GM18519 (cell line): Measurements from ENCODE around the gene OGDH.
"Not testable (repeated sequence)": the region's sequence is repeated elsewhere in the genome, so short reads cannot be mapped to it uniquely, and the experiment has no call there.

ENCODE experiments used
- ATAC-seq: cut with Tn5 transposase; IDR thresholded peaks from one replicate; pipeline ENCODE4 v1.9.1; 2021; ENCODE audit warnings: mild to moderate bottlenecking, moderate library complexity; ENCODE audit not compliant: unreplicated experiment, low FRiP score

OGDH gene

GRCh38 chr7:44698046-44698580, 91.7 kb downstream of the OGDH start:
- no peak for ATAC-seq

DNA sequence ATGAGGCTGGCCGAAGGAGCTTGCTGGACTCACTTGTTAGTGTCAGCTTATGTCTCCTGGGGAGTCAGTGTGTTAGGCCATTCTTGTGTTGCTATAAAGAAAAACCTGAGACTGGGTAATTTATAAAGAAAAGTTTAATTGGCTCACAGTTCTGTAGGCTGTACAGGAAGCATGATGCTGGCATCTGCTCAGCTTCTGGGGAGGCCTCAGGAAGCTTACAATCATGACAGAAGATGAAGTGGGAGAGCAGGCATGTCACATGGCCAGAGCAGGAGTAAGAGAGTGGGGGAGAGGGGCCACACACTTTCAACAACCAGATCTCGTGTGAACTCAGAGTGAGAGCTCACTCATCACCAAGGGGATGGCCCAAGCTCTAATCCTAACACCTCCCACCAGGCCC, 93.2 kb downstream of the OGDH start:
- ATAC-seq: not testable (repeated sequence)

DNA sequence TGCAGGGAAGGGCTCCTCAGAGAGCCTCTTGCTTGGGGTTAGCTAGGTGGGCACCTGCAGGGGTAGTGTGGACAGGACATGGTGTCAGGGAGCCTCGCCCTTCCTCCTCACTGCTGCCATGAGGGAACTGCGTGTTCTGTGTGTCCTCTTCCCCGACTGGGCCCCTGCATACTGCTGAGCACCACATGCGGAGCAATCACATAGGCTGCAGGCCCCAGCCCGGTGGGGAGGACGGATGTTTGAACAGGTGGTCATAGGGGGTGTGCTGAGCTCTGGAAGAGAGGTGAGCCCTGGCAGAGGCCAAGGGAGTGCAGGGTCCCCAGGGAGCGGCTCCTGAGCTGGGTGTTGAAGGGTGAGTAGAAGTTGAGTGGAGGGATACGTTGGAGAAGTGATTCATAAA, 93.9 kb downstream of the OGDH start:
- ATAC-seq: no peak

DNA sequence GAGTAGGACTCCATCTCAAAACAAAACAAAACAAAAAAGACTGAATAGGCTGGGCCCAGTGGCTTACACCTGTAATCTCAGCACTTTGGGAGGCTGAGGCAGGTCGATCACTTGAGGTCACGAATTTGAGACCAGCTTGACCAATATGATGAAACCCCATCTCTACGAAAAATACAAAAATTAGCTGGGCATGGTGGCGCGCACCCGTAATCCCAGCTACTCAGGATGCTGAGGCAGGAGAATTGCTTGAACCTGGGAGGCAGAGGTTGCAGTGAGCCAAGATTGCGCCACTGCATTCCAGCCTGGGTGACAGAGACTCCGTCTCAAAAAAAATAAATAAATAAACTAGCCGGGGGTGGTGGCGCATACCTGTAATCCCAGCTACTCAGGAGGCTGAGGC, 97.0 kb downstream of the OGDH start:
- not testable (repeated sequence) for ATAC-seq

- no peak for ATAC-seq
Observed at GRCh38 chr7:44703921-44704320, 97.5 kb downstream of the OGDH start.

DNA sequence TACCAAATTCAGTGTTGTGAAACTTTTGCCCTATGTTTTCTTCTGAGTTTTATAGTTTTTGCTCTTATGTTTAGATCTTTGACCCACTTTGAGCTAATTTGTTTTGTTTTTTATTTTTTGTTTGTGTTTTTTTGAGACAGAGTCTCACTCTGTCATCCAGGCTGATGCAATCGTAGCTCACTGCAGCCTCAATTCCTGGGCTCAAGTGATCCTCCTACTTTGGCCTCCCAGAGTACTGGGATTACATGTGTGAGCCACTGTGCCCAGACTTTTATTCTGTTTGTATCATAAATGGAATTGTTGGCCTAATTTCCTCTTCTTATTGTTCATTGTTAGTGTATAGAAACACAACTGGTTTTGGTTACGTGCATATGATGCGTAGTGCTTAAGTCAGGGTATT, 99.0 kb downstream of the OGDH start:
- ATAC-seq: no peak

- no peak for ATAC-seq
Observed at GRCh38 chr7:44706788-44707557, 100.5 kb downstream of the OGDH start.

GRCh38 chr7:44707558-44708230, 101.3 kb downstream of the OGDH start:
- no peak for ATAC-seq

DNA sequence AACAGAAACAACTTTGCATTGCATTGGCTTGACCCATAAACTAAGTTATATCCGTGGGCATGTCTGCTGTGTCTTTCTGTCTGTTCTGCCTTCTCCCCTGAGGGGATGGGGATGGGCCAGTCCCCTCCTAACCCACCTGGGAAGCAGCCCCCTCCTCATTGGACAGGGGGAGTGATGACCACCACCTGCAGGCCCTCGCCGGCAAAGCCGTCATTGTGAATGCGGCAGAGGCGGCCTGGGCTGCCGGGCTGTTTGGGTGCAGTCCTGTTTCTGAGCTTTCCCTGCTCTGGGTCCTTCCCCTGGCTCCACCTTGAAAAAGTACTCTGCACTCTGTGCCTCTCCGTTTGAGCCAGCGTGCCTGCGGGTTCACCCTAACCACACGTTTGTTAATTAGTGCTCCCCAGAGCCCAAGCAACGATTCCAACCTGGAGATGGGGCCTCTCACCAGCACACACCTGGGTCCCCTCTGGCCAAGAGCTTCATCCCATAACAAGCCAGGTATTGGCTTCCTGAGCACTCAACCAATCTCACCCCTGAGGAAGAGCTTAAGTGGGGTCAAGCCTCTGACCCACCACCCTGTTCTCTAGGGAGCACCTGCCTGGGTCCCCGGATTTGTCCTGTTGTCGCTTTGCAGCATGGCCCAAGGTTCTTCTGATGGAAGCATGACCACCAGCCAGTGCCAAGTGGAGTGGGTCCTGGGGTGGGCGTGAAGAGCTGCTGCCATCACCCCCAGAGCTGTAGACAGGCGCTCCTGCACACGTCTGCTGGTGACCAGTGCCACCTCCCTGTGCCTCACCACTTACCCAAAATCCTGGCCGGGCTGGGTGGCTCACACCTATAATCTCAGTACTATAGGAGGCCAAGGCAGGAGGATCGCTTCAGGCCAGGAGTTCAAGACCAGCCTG, 102.8 kb downstream of the OGDH start:
- no peak for ATAC-seq

GRCh38 chr7:44709945-44710596, 103.6 kb downstream of the OGDH start:
- ATAC-seq: no peak

- no peak for ATAC-seq
Observed at GRCh38 chr7:44711528-44711927, 105.1 kb downstream of the OGDH start.

DNA sequence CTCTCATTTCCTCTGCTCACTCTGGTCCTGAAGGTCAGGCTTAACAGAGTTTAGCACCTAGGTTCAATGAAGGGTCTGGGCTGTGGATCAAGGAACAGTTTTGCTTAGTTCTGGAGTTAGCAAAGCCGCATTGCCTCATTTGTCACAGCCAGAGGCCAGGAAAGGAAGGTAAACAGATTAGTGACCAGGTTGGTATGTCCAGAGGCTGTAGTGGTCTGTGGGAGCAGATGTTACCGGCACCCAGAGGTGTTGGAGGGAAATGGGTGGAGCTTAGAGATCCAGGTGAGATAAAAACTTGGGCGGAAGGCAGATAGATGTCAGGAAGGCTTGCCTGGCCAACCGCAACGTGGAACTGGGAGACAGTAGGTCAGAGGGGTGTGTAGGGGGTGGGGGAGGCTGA, 105.6 kb downstream of the OGDH start:
- ATAC-seq: no peak

DNA sequence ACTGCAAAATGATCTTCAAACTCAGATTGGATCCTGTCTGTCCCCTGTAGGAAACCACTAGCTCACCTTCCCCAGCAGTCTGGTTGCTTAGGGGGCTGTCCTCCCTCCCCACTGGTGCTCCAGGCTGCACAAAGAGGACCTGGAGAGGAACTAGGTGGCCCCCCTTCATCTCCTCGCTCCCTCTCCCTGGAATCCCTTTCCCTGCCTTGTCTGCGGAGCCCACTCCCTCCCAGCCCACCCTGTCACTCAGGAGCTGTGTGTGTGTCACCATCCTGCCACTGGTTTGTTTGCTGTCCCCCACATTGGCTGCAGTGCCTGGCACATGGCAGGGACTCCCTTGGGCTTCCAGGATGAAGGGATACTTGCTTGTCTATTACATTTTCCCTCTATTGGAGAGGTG, 106.7 kb downstream of the OGDH start:
- no peak for ATAC-seq

- no peak for ATAC-seq
Observed at GRCh38 chr7:44713680-44714335, 107.4 kb downstream of the OGDH start.

- ATAC-seq: no peak
Observed at GRCh38 chr7:44716205-44716604, 109.8 kb downstream of the OGDH start.

DNA sequence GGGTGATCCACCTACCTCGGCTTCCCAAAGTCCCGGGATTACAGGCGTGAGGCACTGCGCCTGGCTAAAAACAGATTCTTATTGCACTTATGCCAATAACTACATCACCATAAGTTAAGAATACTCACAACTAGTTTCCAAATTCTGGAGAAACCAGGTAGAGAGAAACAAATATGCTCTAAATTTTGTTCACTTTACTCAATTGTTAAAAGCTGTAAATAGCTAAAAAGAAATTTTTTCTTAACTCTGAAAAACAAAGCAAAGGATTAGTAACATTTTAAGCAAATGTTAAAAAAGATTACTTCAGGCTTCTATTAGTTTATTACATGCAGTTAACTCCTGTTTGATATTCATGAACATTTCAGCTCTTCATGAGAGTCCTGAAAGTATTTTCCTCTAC, 113.9 kb downstream of the OGDH start:
- ATAC-seq: no peak

GRCh38 chr7:44724276-44724675, 117.8 kb downstream of the OGDH start:
- no peak for ATAC-seq

GRCh38 chr7:44726250-44726649, 119.8 kb downstream of the OGDH start:
- ATAC-seq: not testable (repeated sequence)

DNA sequence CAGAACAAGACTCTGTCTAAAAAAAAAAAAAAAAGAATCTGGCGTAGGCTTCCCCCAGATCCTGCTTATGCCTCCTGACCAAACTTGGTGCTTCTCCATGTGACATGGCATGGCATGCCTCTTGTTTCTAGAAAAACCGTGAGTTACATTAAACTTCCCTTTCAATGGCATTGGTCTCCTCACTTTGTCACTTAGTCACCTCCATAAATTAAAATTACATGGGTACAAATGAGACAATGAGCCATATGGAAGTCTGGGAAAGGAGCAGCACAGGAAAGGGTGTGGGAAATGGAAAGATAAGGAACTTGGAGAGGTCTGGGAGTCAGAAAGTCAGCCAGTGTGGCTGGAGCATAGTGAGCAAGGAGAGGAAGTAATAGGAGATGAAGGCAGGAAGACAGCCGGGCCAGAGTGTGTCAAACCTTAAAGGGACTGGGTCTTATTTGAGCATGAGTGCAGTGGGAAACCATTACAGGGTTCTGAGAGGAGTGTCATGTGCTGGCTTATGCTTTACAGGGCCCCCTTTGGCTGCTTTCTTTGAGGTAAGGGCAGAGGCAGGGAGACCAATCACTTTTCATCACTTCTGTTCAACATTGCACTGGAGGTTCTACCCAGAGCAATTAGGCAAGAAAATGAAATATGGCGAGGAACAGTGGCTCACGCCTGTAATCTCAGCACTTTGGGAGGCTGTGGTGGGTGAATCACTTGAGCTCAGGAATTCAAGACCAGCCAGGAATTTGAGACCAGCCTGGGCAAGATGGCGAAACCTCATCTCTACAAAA, 120.9 kb downstream of the OGDH start:
- no peak for ATAC-seq
